GM06990 (cell line): ENCODE results near the gene SBNO2.
"Not testable (repeated sequence)": the region's sequence is repeated elsewhere in the genome, so short reads cannot be mapped to it uniquely, and the experiment has no call there.

Experiments
- DNase-seq: peaks from one replicate; pipeline ENCODE4 v3.0.0-alpha.2; 2011; ENCODE audit not compliant: insufficient read length; ENCODE audit errors: extremely low read depth
- H3K27me3 ChIP-seq: replicated peaks from 2 replicates; pipeline ENCODE4 v1.6.0; 2011; ENCODE audit warnings: low read length; ENCODE audit not compliant: control insufficient read depth, insufficient read depth
- H3K36me3 ChIP-seq: 2 replicates; pipeline ENCODE4 v1.5.1; 2011; ENCODE audit warnings: low read length; ENCODE audit not compliant: control insufficient read depth, insufficient read depth
- H3K4me3 ChIP-seq: replicated peaks from 2 replicates; pipeline ENCODE4 v1.5.1; 2011; ENCODE audit warnings: low read depth, mild to moderate bottlenecking, control low read depth, low read length
- TF ChIP-seq, protein P1 (sequence below): IDR thresholded peaks from 2 replicates; pipeline ENCODE4 v1.5.1; 2011; ENCODE audit warnings: low read length, control low read depth, mild to moderate bottlenecking, inconsistent platforms; ENCODE audit not compliant: insufficient read depth, poor library complexity, severe bottlenecking

The SBNO2 gene

DNA sequence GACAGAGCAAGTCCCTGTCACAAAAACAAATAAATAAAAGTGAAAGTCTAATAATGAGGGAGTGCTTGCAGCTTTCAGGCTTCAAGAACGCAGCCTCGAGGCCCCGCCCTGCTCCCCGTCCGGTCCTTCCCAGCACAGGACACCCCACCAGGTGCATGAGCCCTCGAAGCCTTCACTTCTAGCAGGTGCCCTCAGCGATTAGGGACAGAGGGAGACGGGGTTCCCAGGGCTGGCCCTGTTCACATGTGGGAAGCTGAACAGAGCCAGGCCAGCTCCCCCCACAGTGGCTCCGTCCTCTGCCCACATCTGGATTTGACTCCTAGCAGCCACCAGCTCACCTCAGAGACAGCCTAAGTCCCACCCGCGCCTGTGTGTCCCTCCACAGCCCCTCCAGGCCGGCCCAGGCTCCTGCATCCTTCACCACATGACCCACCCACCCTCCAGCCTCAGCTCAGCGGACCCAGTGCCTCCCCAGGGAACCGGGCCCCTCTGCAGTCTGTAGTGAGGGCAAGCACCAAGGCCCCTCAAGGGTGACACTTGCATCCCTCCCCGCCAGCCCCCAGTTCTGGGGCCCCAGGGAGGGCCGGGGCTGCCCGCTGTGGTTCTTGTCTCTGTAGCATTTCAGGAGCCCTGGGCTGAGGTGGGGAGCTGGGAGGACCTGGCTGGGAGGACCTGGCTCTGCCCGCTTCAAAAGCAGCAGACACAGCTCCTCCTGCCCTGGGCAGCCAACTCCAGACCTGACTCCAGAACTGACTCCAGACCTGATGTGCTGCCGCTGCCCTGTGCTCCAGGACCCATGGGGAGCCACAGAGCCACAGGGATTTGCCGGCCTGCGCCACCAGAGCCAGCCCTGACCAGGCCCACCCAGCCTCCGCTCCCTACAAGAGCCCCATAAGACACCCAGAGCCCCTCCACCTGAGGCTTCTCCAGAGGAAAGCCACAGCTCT lies 43.0 kb downstream of the SBNO2 start:
- peak overlapping the region; percentile 61 for H3K4me3 ChIP-seq
- no peaks in the 10 kb centered on the region for H3K27me3 ChIP-seq
- TF ChIP-seq, protein P1, sequence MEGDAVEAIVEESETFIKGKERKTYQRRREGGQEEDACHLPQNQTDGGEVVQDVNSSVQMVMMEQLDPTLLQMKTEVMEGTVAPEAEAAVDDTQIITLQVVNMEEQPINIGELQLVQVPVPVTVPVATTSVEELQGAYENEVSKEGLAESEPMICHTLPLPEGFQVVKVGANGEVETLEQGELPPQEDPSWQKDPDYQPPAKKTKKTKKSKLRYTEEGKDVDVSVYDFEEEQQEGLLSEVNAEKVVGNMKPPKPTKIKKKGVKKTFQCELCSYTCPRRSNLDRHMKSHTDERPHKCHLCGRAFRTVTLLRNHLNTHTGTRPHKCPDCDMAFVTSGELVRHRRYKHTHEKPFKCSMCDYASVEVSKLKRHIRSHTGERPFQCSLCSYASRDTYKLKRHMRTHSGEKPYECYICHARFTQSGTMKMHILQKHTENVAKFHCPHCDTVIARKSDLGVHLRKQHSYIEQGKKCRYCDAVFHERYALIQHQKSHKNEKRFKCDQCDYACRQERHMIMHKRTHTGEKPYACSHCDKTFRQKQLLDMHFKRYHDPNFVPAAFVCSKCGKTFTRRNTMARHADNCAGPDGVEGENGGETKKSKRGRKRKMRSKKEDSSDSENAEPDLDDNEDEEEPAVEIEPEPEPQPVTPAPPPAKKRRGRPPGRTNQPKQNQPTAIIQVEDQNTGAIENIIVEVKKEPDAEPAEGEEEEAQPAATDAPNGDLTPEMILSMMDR: no peak
- DNase-seq: peak; percentile 72
- peaks cover 14% of the 10 kb centered on the region for H3K36me3 ChIP-seq

DNA sequence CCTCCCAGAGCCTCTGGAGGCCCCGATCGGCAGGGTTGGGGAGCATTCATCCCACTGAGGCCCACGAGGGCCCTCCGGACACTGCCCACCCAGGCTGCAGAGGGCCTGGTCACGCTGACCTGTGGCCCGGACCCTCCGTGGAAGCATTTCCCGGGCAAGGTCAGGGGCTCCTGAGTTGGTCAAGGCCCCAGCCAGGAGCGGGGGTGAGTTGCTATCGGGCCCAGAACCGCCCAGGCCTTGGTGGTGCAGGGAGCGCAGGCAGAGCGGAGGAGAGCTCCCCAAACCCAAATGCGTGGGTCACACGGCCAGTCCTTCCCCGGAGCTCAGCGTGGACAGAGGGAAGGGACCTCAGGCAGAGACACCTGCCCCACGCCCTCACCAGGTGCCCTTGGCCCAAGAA lies 44.5 kb downstream of the SBNO2 start:
- Histone ChIP-seq H3K4me3 (no peak overlapping the region), H3K36me3 (peaks cover 14% of the 10 kb centered on the region), H3K27me3 (no peaks in the 10 kb centered on the region)
- TF ChIP-seq, protein P1: no peak
- DNase-seq: no peak

- DNase-seq, H3K4me3 ChIP-seq, H3K27me3 ChIP-seq: not testable (repeated sequence)
- peaks cover 17% of the 10 kb centered on the region for H3K36me3 ChIP-seq
These were observed 45.0 kb downstream of the SBNO2 start for GRCh38 chr19:1129084-1129483.

DNA sequence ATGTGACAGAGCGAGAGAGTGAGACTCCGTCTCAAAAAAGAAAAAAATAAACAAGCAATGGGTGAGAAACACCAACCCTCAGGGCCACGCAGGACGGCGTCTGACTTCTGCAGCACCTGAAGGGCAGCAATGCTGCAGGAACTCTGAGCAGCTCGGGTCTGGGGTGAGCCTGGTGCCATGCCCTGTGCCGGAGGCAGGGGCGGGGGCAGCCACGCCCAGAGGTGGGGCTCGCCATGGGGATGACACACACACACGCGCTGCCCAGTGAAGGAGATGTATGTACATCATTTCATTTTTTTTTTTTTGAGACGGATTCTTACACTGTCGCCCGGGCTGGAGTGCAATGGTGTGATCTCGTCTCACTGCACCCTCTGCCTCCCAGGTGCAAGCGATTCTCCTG lies 46.0 kb downstream of the SBNO2 start:
- H3K27me3 ChIP-seq: no peaks in the 10 kb centered on the region
- TF ChIP-seq, protein P1: no peak
- H3K36me3 ChIP-seq: peaks cover 27% of the 10 kb centered on the region
- H3K4me3 ChIP-seq: no peak overlapping the region
- DNase-seq: no peak

- DNase-seq: no peak
- TF ChIP-seq, protein P1: no peak
- H3K36me3 ChIP-seq: peaks cover 32% of the 10 kb centered on the region
- no peak overlapping the region for H3K4me3 ChIP-seq
- H3K27me3 ChIP-seq: no peaks in the 10 kb centered on the region
These were observed 46.9 kb downstream of the SBNO2 start for GRCh38 chr19:1126984-1127760.
